ENCODE results near the gene RTTN. TPM values are rescaled to one million over a fixed set of nuclear protein-coding genes. Genes with fewer than 3 reads are reported as not detected.

Gene RTTN
- total RNA-seq, 2 donors from 2014 or later: 5.4 to 6.5 TPM

- intact Hi-C loops (cut with DNase I): no loop called here
- no peak for ATAC-seq
Observed at GRCh38 chr18:69968039-69968438, 237.4 kb downstream of the RTTN start.

GRCh38 chr18:69963196-69963595 is 242.3 kb downstream of the RTTN start:
- DNase-seq (no peak), ATAC-seq (no peak)
- intact Hi-C loops (cut with DNase I): no loop called here

More at GRCh38 chr18:69968039-69968438, 237.4 kb downstream of the RTTN start:
- no peak for DNase-seq

- DNase-seq (no peak), ATAC-seq (no peak)
- intact Hi-C loops (cut with DNase I): no loop called here
Observed at GRCh38 chr18:69961718-69962117, 243.8 kb downstream of the RTTN start.

GRCh38 chr18:69958422-69958821 is 247.1 kb downstream of the RTTN start:
- intact Hi-C loops (cut with DNase I): no loop called here
- DNase-seq: no peak
- no peak for ATAC-seq

- no peak for ATAC-seq
- no peak for DNase-seq
- intact Hi-C loops (cut with DNase I): no loop called here
Observed at GRCh38 chr18:69957747-69958146, 247.7 kb downstream of the RTTN start.

GRCh38 chr18:69956665-69957620 is 248.5 kb downstream of the RTTN start:
- ATAC-seq (no peak), DNase-seq (no peak)
- intact Hi-C loops (cut with DNase I): no loop called here

- DNase-seq (no peak), ATAC-seq (no peak)
- intact Hi-C loops (cut with DNase I): no loop called here
Observed at GRCh38 chr18:69956057-69956456, 249.4 kb downstream of the RTTN start.

- no peak for ATAC-seq
- DNase-seq: no peak
- intact Hi-C loops (cut with DNase I): no loop called here
Observed at GRCh38 chr18:69954719-69955480, 250.6 kb downstream of the RTTN start.

- no peak for ATAC-seq
- no peak for DNase-seq
- intact Hi-C loops (cut with DNase I): no loop called here
Observed at GRCh38 chr18:69953191-69953590, 252.3 kb downstream of the RTTN start.

Other genes with a start within 250 kb of the RTTN start
- gene SOCS6, start 83.4 kb upstream of the RTTN start, total RNA-seq: 10 to 100 TPM; 15.4 to 16.5 TPM